Measurements from ENCODE around the gene USP36. TPM values are rescaled to one million over a fixed set of nuclear protein-coding genes. Genes with fewer than 3 reads are reported as not detected.

The USP36 gene
- total RNA-seq, 4 donors from 2014 or later = 36.7 to 63.6 (median 45.2) TPM

DNA sequence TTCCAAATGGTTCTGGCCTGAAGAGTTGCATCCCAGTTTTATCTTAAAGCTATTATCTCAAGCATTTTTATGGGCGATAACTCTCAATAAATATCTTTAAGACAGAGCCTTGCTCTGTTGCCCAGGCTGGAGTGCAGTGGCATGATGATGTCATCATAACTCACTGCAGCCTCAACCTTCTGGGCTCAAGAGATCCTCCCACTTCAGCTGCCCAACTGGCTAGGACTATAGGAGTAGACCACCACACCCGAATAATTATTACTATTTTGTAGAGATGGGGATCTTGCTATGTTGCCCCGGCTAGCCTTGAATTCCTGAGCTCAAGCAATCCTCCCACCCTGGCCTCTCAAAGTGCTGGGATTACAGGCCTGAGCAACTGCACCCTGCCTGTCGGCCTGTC is 32.5 kb downstream of the USP36 start:
- WGBS, 2 donors = 80 to 92% methylated on average over 3 to 4 of the region's 4 CpGs
- H3K4me3 ChIP-seq (ENCODE audit: low read depth, poor library complexity, severe bottlenecking) = no peak overlapping the region
- no peak for DNase-seq (ENCODE audit: low spot score in 2 of 2)
- TF ChIP-seq, protein P1, sequence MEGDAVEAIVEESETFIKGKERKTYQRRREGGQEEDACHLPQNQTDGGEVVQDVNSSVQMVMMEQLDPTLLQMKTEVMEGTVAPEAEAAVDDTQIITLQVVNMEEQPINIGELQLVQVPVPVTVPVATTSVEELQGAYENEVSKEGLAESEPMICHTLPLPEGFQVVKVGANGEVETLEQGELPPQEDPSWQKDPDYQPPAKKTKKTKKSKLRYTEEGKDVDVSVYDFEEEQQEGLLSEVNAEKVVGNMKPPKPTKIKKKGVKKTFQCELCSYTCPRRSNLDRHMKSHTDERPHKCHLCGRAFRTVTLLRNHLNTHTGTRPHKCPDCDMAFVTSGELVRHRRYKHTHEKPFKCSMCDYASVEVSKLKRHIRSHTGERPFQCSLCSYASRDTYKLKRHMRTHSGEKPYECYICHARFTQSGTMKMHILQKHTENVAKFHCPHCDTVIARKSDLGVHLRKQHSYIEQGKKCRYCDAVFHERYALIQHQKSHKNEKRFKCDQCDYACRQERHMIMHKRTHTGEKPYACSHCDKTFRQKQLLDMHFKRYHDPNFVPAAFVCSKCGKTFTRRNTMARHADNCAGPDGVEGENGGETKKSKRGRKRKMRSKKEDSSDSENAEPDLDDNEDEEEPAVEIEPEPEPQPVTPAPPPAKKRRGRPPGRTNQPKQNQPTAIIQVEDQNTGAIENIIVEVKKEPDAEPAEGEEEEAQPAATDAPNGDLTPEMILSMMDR (IDR thresholded peaks at IDR 0.05) = no peak
- intact Hi-C loops (cut with DNase I; ENCODE audit: low total_unique reads) = no loop called here

DNA sequence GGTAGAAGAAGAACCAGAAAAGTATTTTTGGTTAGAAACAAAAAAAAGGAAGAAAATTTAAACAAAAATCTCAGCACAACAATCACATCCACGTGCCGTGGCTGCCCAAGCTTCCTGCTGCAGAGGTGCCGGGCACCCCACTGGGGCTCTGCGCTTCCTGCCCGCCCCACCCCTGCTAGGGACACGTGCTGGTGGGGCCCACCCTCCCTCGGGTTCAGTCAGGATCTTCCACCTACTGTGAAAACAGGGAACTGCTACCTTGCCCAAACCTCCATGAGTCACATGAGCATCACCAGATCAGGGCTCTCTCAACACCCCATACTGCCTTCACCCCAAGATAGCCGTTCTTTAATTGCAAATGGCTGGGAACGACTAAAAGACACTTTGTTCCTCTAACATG is 34.2 kb downstream of the USP36 start:
- no peak for DNase-seq (ENCODE audit: low spot score in 2 of 2)
- intact Hi-C loops (cut with DNase I; ENCODE audit: low total_unique reads) = no loop called here
- 62 to 70% methylated on average over 9 of the region's 9 CpGs for WGBS, 2 donors
- no peak for TF ChIP-seq POLR2A (IDR thresholded peaks at IDR 0.05)
- TF ChIP-seq, protein P1 (IDR thresholded peaks at IDR 0.05) = no peak
- no peak overlapping the region for H3K4me3 ChIP-seq (ENCODE audit: low read depth, poor library complexity, severe bottlenecking)

DNA sequence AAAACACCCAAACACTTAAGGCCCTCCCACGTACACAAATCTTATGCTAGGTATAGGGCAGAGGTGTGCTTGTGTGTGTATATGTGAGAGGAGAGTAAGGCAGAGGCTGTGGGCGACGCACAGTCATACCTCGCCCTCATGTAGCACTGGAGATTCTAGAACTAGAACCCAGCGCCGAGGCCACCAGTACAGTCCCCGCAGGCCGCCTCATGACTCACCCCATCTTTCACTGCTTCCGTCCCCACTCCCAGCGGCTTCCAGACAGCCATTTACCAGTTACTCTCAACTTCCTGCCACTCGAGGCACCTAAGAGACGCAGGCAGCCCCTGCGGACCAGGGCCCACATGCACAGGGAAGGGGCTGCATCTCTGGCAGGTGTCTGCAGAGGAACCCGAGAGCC is 35.3 kb downstream of the USP36 start:
- TF ChIP-seq POLR2A (IDR thresholded peaks at IDR 0.05) = no peak
- TF ChIP-seq, protein P1 (IDR thresholded peaks at IDR 0.05) = no peak
- H3K4me3 ChIP-seq (ENCODE audit: low read depth, poor library complexity, severe bottlenecking) = no peak overlapping the region
- intact Hi-C loops (cut with DNase I; ENCODE audit: low total_unique reads) = no loop called here
- DNase-seq (ENCODE audit: low spot score in 2 of 2) = no peak
- 81 to 90% methylated on average over 14 of the region's 14 CpGs for WGBS, 2 donors

DNA sequence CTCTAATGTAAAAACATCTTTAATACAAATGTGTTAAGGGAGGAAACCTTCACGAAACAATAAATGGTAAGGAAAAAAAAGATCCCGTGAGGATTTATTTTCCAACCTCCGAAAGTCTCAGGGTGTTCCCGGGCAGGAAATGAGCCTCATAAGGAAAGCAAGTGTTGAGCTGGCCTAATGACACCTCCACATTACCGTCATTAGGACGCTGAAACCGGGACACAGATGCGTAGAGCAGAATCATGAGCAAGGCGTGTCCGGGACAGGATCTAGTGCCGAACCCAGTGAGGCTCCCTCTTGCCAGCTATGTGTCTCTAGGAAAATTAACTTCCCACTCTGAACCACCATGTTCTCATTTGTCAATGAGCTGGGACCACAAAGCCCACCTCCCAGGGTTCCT is 35.8 kb downstream of the USP36 start:
- DNase-seq (ENCODE audit: low spot score in 2 of 2) = no peak
- 67 to 74% methylated on average over 11 of the region's 11 CpGs for WGBS, 2 donors
- no peak overlapping the region for H3K4me3 ChIP-seq (ENCODE audit: low read depth, poor library complexity, severe bottlenecking)
- no peak for TF ChIP-seq POLR2A (IDR thresholded peaks at IDR 0.05)
- TF ChIP-seq, protein P1 (IDR thresholded peaks at IDR 0.05) = no peak
- intact Hi-C loops (cut with DNase I; ENCODE audit: low total_unique reads) = no loop called here

DNA sequence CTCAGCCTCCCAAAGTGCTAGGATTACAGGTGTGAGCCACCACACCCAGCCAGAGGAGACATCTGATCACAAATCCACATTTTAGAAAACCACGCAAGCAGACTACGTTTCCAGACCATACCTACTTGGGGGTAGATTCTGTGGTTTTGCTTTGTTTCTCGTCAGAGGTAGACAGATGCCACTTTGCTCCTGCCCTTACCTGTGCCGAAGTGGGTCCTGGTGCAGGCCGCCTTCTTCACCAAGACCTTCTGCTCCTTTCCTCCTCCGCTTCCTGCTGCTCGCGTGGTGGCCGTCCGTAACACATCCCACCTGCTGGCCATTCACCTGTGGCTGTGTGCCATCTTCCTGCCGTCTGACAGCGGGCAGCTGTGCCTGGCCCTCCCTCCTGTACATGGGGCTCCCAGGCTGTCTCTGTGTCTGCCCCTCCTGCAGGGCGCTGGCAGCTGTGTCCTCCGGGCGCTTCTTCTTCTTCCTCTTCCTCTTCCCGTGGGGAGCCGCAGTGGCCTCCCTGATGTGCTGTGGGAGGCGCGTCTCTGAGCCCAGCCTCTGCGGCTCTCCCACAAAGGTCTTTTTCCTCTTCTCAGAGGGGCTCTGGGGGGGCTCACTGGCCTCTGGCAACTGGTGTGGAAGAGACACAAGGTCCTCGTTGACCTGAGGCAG is 37.3 kb downstream of the USP36 start:
- intact Hi-C loops (cut with DNase I; ENCODE audit: low total_unique reads) = no loop called here

More for the DNA sequence above, 37.3 kb downstream of the USP36 start:
- TF ChIP-seq, protein P1 (IDR thresholded peaks at IDR 0.05) = no peak
- no peak for TF ChIP-seq POLR2A (IDR thresholded peaks at IDR 0.05)
- H3K4me3 ChIP-seq (ENCODE audit: low read depth, poor library complexity, severe bottlenecking) = no peak overlapping the region
- WGBS, 2 donors = 86 to 87% methylated on average over 20 to 21 of the region's 21 CpGs
- DNase-seq (ENCODE audit: low spot score in 2 of 2) = no peak

All from lower leg skin (tissue), 4 donors.